ENCODE measurements around the gene LCE3B.

- no peak for TF ChIP-seq CTCF (IDR thresholded peaks at IDR 0.05)
- TF ChIP-seq TEAD4 (IDR thresholded peaks at IDR 0.05; ENCODE audit: borderline replicate concordance, insufficient read depth): no peak
Measured at GRCh38 chr1:152622803-152623202, 9.2 kb downstream of the LCE3B start, which contains the start of gene LCE3A.

Measured in SK-N-SH (cell line).